Prostate gland (tissue), 2 donors: ENCODE data around the gene ZNRF3.

Experiments used
- CTCF ChIP-seq, 4 experiments: fragments of 200-600 bp in 2 of 4; fragments of 450-650 bp in 2 of 4; sonication (generic) in 2 of 4; IDR thresholded peaks; 1 replicate in 3 of 4; 2 replicates in 1 of 4; pipeline ENCODE4 v1.5.1; 2016 to 2019; ENCODE audit warnings: antibody characterized with exemption in 4 of 4, mild to moderate bottlenecking in 2 of 4, moderate library complexity in 2 of 4
- POLR2A ChIP-seq: fragments of 450-650 bp; IDR thresholded peaks from one replicate; pipeline ENCODE4 v1.6.1; 2016; ENCODE audit warnings: antibody characterized with exemption, mild to moderate bottlenecking
- POLR2AphosphoS5 ChIP-seq: sonication (generic); formaldehyde crosslinking; IDR thresholded peaks from one replicate; pipeline ENCODE4 v1.6.1; 2017; ENCODE audit warnings: antibody characterized with exemption

DNA sequence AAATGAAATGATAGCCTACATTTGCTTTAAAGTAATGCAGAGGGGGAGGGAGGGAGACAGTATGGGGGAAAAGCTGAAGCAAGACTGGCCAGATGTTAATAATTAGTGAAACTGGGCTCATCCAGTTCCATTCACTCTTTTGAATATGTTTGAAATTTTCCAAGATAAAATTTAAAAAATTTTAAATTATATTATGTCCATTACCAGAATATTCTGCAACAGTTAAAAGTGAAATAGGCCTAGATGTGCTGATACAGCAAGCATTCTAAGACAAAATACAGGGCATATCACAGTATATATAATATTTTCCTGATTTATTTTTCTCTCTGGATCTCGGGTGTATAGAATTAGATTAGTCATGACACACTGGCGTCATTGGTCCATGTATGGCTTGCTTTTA, 13.6 kb upstream of the ZNRF3 start:
- TF ChIP-seq CTCF (IDR thresholded peaks at IDR 0.05) (no peak), POLR2A (no peak), POLR2AphosphoS5 (no peak)
